ENCODE results near the gene IFNL4. TPM values are rescaled to one million over a fixed set of nuclear protein-coding genes. Genes with fewer than 3 reads are reported as not detected.
"Not testable (repeated sequence)": the region's sequence is repeated elsewhere in the genome, so short reads cannot be mapped to it uniquely, and the experiment has no call there.

The IFNL4 gene
- total RNA-seq, 2 donors from 2014 or later: not detected

DNA sequence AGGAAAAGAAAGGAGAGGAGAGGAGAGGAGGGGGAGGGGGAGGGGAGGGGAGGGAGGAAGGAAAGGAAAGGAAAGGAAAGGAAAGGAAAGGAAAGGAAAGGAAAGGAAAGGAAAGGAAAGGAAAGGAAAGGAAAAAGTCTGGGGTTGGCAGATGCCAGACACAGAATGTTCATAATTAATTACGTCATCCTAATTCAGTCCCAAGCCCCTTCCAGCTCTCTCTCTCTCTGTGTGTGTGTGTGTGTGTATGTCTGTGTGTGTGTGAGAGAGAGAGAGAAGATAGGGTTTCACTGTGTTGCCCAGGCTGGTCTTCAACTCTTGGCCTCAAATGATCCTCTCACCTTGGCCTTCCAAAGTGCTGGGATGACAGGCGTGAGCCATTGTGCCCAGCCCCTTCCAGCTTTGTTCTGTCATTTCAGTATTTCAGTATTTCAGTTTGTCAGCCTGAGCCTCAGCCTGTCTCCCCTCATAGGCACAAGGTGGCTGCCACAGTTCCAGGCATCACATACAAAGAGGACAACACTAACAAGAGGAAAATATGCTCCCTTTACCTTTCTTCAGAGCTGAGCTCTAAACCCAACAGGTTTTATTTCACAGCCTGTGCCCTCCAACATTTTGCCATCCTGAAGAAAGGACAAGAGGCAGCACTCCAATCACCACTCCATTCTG lies 18.4 kb downstream of the IFNL4 start:
- H3K27me3 Mint-ChIP-seq: peaks cover 15% of the 10 kb centered on the region
- no peak overlapping the region for H3K27ac Mint-ChIP-seq
- no peak overlapping the region for H3K4me3 Mint-ChIP-seq
- H3K4me1 Mint-ChIP-seq: peaks cover 2% of the 10 kb centered on the region
- no peaks in the 10 kb centered on the region for H3K36me3 Mint-ChIP-seq (ENCODE audit: low read depth)
- no peak for DNase-seq
- ATAC-seq: no peak
- H3K9me3 ChIP-seq (ENCODE audit: control insufficient read depth, low read length, poor library complexity, severe bottlenecking): no peaks in the 10 kb centered on the region

DNA sequence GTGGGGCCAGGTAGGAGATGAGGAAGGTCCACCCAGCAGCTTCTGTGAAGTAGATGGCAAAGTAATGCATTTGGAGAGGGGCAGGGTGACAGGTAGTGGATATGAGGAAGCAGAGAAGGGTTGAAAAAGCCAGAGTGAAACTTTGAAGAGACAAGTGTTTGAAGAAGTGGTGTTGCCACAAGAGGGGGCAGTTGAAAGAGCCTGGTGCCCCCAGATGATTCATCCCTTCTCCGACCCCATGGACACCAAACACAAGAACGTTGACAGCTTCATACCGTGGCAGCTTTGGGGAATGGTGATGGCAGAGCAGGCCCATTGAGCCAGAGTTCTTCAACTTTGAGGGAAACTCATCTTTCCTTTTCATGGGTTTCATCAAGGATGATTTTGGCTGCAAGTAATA lies 23.7 kb downstream of the IFNL4 start:
- Mint-ChIP-seq H3K4me3 (no peak overlapping the region), H3K27me3 (peaks cover 53% of the 10 kb centered on the region), H3K4me1 (peaks cover 6% of the 10 kb centered on the region), H3K27ac (no peak overlapping the region), H3K36me3 (ENCODE audit: low read depth) (peaks cover 5% of the 10 kb centered on the region)
- no peak for DNase-seq
- no peaks in the 10 kb centered on the region for H3K9me3 ChIP-seq (ENCODE audit: control insufficient read depth, low read length, poor library complexity, severe bottlenecking)
- ATAC-seq: no peak

DNA sequence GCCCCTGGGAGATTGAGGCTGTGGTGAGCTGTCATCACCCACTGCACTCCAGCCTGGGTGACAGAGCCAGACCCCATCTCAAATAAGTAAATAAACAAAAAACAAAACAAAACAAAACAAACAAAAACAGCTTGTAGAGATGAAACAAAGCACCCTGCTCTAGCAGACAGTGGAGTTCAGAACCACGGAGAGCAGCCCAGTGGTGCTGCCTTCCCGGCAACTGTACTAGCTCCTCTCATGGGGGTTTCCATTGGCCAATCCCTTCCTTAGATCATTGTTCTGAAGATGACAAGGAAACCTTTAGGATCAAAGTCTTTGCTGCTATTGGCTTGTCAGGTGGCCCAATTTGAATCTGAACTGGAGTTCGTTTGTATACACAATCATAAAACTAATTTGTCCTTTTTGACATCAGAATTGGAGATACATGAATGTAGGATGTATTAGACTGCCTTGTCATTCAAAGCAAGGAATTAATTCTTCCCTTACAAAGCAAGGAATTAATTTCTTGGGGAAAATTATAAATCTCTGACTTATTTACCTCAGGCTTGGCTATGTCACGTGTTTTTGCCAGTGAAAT lies 24.9 kb downstream of the IFNL4 start:
- no peak for DNase-seq
- Mint-ChIP-seq H3K4me3 (no peak overlapping the region), H3K36me3 (ENCODE audit: low read depth) (peaks cover 8% of the 10 kb centered on the region), H3K4me1 (peaks cover 9% of the 10 kb centered on the region), H3K27me3 (peaks cover 60% of the 10 kb centered on the region), H3K27ac (no peak overlapping the region)
- peak; percentile 44 for ATAC-seq
- no peaks in the 10 kb centered on the region for H3K9me3 ChIP-seq (ENCODE audit: control insufficient read depth, low read length, poor library complexity, severe bottlenecking)

DNA sequence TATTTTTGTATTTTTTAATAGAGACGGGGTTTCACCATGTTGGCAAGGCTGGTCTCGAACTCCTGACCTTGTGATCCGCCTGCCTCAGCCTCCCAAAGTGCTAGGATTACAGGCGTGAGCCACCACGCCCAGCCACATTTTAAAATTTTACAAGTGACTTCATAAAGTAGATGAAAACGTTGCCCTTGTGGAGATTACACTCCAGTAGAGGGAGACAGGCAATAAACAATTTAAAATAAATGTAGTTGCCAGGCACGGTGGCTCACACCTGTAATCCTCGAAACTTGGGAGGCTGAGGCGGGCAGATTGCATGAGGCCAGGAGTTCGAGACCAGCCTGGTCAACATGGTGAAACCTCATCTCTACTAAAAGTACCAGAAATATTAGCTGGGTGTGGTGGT lies 29.5 kb downstream of the IFNL4 start:
- not testable (repeated sequence) for H3K4me1 Mint-ChIP-seq; H3K4me3 Mint-ChIP-seq; DNase-seq; ATAC-seq; H3K36me3 Mint-ChIP-seq (ENCODE audit: low read depth); H3K27ac Mint-ChIP-seq; H3K9me3 ChIP-seq (ENCODE audit: control insufficient read depth, low read length, poor library complexity, severe bottlenecking)
- H3K27me3 Mint-ChIP-seq: peaks cover 44% of the 10 kb centered on the region

DNA sequence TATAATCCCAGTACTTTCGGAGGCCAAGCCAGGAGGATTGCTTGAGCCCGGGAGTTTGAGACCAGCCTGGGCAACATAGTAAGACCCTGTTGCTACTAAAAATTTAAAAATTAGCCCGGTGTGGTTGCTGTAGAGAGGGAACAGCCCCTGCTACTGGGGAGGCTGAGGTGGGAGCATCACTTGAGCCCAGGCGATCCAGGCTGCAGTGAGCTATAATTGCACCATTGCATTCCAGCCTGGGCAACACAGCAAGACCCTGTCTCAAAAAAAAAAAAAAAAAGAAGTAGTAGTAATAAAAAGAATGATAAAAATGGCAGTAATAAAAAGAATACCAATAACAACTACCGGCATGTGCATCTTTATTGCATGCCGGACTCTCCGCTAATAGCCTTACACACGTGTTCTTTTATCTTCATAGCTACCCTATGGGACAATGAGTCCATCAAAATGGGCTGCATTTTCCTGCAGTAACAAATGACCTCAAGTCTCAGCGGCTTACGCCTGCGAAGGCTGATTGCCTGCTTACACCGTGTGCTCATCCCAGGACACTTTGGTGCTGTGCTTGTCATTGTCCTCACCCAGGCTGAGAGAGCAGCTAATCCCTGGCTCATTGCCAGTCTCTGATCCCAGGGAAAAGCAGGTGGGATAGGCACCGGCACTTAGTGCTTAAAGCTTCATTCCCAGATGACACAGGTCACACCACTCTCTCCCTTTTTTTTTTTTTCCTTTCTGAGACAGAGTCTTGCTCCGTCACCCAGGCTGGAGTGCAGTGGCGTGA lies 30.2 kb downstream of the IFNL4 start:
- Mint-ChIP-seq H3K36me3 (ENCODE audit: low read depth) (peaks cover 5% of the 10 kb centered on the region), H3K27ac (no peak overlapping the region), H3K4me1 (peaks cover 6% of the 10 kb centered on the region), H3K27me3 (peaks cover 38% of the 10 kb centered on the region), H3K4me3 (no peak overlapping the region)
- no peaks in the 10 kb centered on the region for H3K9me3 ChIP-seq (ENCODE audit: control insufficient read depth, low read length, poor library complexity, severe bottlenecking)
- DNase-seq: no peak
- no peak for ATAC-seq

DNA sequence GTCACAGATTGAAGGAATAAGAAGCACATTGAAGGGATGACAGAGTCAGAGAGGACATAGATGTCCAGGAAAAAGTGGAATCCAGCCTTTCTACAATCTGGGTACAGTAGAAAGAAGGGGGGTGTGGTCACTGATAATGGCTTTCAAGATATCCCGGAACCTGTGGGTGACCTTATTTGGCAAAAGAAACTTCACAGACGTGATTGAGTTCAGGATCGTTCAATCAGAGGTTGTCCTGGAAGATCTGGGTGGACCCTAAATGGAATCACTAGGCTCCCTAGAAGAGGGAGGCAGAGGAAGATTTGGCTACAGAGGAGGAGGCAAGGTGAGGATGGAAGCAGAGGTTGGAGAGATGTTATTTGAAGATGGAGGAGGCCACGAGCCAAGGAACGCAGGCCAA lies 31.6 kb downstream of the IFNL4 start:
- no peak for DNase-seq
- H3K9me3 ChIP-seq (ENCODE audit: control insufficient read depth, low read length, poor library complexity, severe bottlenecking): no peaks in the 10 kb centered on the region
- Mint-ChIP-seq H3K27ac (peak overlapping the region; percentile 63), H3K36me3 (ENCODE audit: low read depth) (peaks cover 4% of the 10 kb centered on the region), H3K4me1 (peaks cover 6% of the 10 kb centered on the region), H3K27me3 (peaks cover 32% of the 10 kb centered on the region), H3K4me3 (no peak overlapping the region)
- ATAC-seq: no peak

DNA sequence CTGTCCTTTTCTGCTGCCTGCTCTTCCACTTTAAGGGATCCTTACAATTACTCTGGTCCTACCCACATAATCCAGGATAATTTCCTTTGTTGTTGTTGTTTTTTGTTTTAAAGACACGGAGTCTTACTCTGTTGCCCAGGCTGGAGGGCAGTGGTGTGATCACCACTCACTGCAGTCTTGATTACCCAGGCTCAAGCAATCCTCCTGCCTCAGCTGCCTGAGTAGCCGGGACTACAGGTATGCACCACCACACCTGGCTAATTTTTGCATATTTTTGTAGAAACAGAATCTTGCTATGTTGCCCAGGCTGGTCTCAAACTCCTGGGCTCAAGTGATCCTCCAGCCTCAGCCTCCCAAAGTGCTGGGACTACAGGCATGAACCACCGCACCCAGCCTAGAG lies 33.3 kb downstream of the IFNL4 start:
- not testable (repeated sequence) for ATAC-seq; DNase-seq; H3K4me3 Mint-ChIP-seq; H3K36me3 Mint-ChIP-seq (ENCODE audit: low read depth); H3K4me1 Mint-ChIP-seq; H3K27ac Mint-ChIP-seq; H3K9me3 ChIP-seq (ENCODE audit: control insufficient read depth, low read length, poor library complexity, severe bottlenecking)
- H3K27me3 Mint-ChIP-seq: peaks cover 18% of the 10 kb centered on the region

DNA sequence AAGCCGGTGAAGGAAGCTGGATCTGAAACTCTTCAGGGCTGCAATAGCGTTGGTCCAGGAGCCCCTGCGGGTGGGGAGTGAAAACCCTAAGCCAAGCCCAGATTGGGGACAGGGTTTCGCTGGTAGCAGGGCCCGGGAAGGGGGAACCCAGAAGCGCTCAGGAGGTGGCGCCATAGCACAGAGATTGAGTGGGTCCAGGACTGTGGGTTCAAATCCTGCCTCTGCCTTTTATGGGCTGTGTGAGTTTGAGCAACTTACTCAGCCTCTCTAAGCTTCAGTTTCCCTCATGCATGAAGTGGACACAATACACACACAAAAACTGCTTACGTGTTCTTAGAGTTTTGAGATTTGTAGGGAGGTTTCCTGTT lies 36.3 kb downstream of the IFNL4 start:
- H3K4me1 Mint-ChIP-seq: peaks cover 6% of the 10 kb centered on the region
- no peak overlapping the region for H3K4me3 Mint-ChIP-seq
- DNase-seq (peak in 2 of 3 donors; percentile 37 to 47), ATAC-seq (peak; percentile 77)
- no peak overlapping the region for H3K27ac Mint-ChIP-seq
- H3K9me3 ChIP-seq (ENCODE audit: control insufficient read depth, low read length, poor library complexity, severe bottlenecking): no peaks in the 10 kb centered on the region
- no peaks in the 10 kb centered on the region for H3K36me3 Mint-ChIP-seq (ENCODE audit: low read depth)
- peaks cover 9% of the 10 kb centered on the region for H3K27me3 Mint-ChIP-seq

DNA sequence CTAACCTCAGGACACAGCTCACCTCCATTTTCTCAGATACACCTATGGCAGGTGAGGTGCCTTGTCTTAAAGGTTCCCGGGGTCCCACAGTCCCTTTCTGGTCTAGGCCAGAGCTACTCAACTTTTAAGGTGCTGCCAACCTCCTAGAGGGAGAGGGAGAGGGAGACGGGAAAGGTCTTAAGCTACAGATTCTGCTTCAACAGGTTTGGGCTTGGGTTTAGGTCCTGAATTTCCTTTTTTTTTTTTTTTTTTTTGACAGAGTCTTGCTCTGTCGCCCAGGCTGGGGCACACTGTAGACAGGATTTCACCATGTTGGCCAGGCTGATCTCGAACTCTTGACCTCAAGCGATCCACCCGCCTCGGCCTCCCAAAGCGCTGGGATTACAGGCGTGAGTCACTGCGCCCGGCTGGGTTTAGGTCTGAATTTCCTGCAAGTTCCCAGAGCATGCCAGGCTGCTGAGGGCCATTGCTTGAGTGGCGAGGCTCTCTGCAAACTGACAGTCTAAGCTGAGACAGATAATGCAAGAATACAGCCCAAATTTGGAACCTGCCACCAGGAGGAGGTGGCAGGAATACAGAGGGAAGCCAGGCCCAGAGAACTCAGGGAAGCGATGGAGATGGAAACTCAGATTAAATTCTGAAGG lies 36.8 kb downstream of the IFNL4 start:
- no peak for DNase-seq
- peaks cover 7% of the 10 kb centered on the region for H3K4me1 Mint-ChIP-seq
- H3K36me3 Mint-ChIP-seq (ENCODE audit: low read depth): no peaks in the 10 kb centered on the region
- no peaks in the 10 kb centered on the region for H3K9me3 ChIP-seq (ENCODE audit: control insufficient read depth, low read length, poor library complexity, severe bottlenecking)
- ATAC-seq: no peak
- H3K27ac Mint-ChIP-seq: no peak overlapping the region
- H3K4me3 Mint-ChIP-seq: no peak overlapping the region
- peaks cover 4% of the 10 kb centered on the region for H3K27me3 Mint-ChIP-seq

DNA sequence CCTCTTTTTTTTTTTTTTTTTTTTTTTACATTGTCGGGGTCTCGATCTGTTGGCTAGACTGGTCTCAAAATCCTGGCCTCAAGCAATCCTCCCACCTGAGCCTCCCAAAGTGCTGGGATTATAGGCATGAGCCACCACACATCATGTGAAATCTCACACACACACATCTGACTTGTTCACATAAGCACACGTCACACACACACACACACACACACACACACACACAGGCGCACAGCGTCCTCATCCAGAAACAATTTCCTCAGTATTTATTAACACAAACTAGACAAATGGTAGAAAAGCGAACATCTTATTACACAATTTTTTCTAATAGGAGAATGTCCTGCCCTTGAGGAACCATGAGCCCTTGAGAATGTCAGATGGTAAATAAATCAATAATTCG lies 39.5 kb downstream of the IFNL4 start:
- H3K27me3 Mint-ChIP-seq: peaks cover 18% of the 10 kb centered on the region
- ATAC-seq: no peak
- H3K4me3 Mint-ChIP-seq: no peak overlapping the region
- H3K9me3 ChIP-seq (ENCODE audit: control insufficient read depth, low read length, poor library complexity, severe bottlenecking): no peaks in the 10 kb centered on the region
- DNase-seq: no peak
- H3K4me1 Mint-ChIP-seq: peaks cover 7% of the 10 kb centered on the region
- no peak overlapping the region for H3K27ac Mint-ChIP-seq
- H3K36me3 Mint-ChIP-seq (ENCODE audit: low read depth): peaks cover 2% of the 10 kb centered on the region

DNA sequence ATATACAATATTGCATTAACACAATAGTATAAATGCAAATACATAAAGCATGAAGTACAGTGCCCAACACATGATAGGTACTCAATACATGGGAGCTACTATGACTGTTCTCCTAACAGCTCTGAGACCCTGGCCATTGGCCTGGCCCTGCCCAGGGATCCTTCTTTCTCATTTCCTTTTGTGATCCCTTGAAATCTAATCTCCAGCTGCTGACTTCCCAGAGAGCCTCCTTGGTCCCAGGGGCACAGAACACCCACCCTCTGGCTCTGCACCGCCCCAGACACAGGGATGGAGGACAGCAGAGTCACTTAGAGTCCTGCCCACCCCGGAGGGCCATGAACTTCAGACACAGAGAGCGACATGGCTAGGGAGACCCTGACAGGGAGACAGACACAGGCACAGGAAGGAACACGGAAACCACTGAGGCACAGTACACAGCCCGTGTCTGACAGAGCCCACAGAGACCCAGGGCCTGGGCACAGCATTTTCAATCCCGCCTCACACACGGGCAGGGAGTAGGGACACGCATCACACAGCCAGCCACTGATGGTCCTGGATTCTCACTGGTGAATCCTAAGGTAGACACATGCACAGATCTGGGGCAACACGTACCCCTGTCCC lies 40.4 kb downstream of the IFNL4 start:
- Mint-ChIP-seq H3K27me3 (peaks cover 27% of the 10 kb centered on the region), H3K4me1 (peaks cover 7% of the 10 kb centered on the region), H3K4me3 (no peak overlapping the region), H3K27ac (peak overlapping the region; percentile 24), H3K36me3 (ENCODE audit: low read depth) (peaks cover 3% of the 10 kb centered on the region)
- DNase-seq (no peak), ATAC-seq (no peak)
- no peaks in the 10 kb centered on the region for H3K9me3 ChIP-seq (ENCODE audit: control insufficient read depth, low read length, poor library complexity, severe bottlenecking)

DNA sequence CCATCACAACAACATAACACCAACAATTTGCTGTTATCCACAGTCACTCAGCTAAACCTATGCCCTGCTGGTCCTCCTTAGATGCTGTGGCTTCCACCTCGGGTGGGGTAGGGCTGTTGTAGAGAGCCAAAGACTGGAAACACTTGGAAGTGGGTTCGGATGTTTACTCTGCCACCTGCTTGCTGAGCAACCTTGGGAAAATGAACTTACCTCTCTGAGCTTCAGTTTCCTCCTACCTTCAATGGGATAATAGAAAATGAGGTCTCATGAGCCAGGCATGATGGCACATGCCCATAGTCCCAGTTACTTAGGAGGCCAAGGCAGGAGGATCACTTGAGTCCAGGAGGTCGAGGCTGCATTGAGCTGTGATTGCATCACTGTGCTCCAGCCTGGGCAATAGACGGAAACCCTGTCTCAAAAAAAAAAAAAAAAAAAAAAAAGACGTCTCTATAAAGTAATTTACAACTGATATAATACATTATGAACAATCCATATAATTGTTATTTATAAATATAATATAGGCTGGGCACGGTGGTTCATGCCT lies 41.3 kb downstream of the IFNL4 start:
- DNase-seq: no peak
- no peak for ATAC-seq
- Mint-ChIP-seq H3K4me3 (no peak overlapping the region), H3K27me3 (peaks cover 35% of the 10 kb centered on the region), H3K27ac (no peak overlapping the region), H3K36me3 (ENCODE audit: low read depth) (peaks cover 5% of the 10 kb centered on the region), H3K4me1 (peaks cover 11% of the 10 kb centered on the region)
- H3K9me3 ChIP-seq (ENCODE audit: control insufficient read depth, low read length, poor library complexity, severe bottlenecking): no peaks in the 10 kb centered on the region

DNA sequence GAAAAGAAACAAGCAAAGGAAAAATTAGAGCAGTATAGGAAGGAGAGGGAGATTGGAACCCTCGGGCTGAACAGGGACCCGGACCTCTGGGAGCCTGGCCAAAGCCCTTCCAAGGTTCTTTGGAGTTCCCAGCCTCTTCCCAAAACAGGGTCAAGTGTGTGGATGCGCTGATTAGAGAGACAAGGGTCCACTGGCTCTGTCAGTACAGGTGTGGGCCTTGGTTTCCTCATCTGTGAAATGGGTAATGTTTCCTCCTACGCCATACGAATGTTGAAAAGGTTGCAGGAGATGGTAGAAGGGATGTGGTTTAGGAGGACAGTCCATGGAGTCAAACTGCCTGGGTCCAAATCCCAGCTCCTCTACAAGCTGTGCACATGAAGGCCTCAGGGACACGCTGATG lies 42.5 kb downstream of the IFNL4 start:
- Mint-ChIP-seq H3K4me1 (peaks cover 13% of the 10 kb centered on the region), H3K36me3 (ENCODE audit: low read depth) (peaks cover 7% of the 10 kb centered on the region), H3K27me3 (peaks cover 47% of the 10 kb centered on the region), H3K27ac (peak overlapping the region; percentile 60), H3K4me3 (no peak overlapping the region)
- DNase-seq (no peak), ATAC-seq (no peak)
- no peaks in the 10 kb centered on the region for H3K9me3 ChIP-seq (ENCODE audit: control insufficient read depth, low read length, poor library complexity, severe bottlenecking)
